Retinal pigment epithelial cell (primary cell): ENCODE data around the gene TTC28.
"Not testable (repeated sequence)": the region's sequence is repeated elsewhere in the genome, so short reads cannot be mapped to it uniquely, and the experiment has no call there.

ENCODE experiments used
- DNase-seq: peaks from one replicate; pipeline ENCODE4 v3.0.0-alpha.2; 2010; ENCODE audit warnings: low read depth
- H3K4me3 ChIP-seq: 2 replicates; pipeline ENCODE4 v1.5.1; 2011; ENCODE audit warnings: mild to moderate bottlenecking, low read length, control low read depth, moderate library complexity
- TF ChIP-seq, protein P1 (sequence below): conservative IDR thresholded peaks from 2 replicates; pipeline ENCODE4 v1.5.1; 2011; ENCODE audit warnings: low read depth, low read length, control low read depth, inconsistent platforms

TTC28 gene

DNA sequence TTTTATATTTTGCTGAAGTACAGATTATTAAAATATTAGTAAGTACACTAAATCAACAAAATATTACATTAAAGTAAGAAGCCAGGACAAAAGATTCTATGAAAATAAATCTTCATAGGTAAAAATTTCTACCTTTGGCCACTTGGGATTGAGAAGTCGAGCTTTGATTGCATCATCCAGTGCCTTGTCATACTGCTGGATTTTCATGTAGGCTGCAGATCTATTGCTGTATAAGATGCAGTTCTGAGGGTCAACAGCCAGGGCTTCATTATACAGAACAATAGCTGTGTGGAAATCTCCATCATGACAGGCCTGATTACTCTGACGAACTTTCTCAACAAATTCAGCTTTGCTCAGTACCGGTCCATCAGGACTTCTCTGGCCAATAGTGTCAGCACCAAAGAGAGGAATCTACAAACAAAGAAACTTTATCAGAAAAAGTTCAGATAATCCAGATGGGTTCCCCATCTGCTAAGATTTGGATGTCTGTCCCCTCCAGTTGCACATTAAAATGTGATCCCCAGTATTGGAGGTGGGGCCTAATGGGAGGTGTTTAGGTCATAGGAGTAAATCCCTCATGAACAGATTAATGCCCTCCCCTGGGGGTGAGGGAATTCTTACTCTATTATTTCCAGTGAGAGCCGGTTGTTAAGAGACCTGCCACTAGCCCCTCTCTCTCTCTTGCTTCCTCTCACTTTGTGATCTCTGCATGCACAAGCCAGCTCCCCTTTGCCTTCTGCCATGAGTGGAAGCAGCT, 50.0 kb downstream of the TTC28 start:
- DNase-seq, result no peak
- no peak overlapping the region for H3K4me3 ChIP-seq
- TF ChIP-seq, protein P1, sequence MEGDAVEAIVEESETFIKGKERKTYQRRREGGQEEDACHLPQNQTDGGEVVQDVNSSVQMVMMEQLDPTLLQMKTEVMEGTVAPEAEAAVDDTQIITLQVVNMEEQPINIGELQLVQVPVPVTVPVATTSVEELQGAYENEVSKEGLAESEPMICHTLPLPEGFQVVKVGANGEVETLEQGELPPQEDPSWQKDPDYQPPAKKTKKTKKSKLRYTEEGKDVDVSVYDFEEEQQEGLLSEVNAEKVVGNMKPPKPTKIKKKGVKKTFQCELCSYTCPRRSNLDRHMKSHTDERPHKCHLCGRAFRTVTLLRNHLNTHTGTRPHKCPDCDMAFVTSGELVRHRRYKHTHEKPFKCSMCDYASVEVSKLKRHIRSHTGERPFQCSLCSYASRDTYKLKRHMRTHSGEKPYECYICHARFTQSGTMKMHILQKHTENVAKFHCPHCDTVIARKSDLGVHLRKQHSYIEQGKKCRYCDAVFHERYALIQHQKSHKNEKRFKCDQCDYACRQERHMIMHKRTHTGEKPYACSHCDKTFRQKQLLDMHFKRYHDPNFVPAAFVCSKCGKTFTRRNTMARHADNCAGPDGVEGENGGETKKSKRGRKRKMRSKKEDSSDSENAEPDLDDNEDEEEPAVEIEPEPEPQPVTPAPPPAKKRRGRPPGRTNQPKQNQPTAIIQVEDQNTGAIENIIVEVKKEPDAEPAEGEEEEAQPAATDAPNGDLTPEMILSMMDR, result no peak

DNA sequence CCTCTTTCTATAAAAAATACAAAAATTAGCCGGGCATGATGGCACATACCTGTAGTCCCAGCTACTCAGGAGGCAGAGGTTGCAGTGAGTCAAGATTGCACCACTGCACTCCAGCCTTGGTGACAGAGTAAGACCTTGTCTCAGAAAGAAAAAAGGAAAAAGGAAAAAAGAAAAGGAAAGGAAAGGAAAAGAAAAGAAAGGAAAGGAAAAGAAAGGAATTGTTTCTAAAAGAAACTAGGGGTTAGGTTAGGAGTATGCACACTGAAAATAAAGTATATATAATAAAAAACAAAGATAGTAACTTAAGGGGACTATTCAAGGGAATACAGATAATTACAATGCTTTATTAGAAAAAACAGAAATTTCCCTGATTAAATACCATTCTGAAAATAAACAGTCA, 50.9 kb downstream of the TTC28 start:
- no peak for DNase-seq
- TF ChIP-seq, protein P1, result no peak
- H3K4me3 ChIP-seq, result no peak overlapping the region

DNA sequence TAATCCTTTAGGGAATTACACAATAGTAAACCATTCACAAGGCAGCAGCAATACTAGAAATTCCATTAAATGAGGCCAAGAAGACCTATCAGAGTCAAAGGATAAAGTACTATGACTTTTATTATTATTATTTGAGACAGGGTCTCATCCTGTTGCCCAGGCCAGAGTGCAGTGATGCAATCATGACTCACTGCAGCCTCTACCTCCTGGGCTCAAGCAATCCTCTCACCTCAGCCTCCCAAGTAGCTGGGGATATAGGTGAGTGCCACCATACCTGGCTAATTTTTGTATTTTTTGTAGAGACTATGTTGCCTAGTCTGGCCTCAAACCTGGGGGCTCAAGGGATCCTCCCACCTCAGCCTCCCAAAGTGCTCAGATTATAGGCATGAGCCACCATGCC, 51.8 kb downstream of the TTC28 start:
- TF ChIP-seq, protein P1, result no peak
- no peak overlapping the region for H3K4me3 ChIP-seq
- DNase-seq, result no peak

DNA sequence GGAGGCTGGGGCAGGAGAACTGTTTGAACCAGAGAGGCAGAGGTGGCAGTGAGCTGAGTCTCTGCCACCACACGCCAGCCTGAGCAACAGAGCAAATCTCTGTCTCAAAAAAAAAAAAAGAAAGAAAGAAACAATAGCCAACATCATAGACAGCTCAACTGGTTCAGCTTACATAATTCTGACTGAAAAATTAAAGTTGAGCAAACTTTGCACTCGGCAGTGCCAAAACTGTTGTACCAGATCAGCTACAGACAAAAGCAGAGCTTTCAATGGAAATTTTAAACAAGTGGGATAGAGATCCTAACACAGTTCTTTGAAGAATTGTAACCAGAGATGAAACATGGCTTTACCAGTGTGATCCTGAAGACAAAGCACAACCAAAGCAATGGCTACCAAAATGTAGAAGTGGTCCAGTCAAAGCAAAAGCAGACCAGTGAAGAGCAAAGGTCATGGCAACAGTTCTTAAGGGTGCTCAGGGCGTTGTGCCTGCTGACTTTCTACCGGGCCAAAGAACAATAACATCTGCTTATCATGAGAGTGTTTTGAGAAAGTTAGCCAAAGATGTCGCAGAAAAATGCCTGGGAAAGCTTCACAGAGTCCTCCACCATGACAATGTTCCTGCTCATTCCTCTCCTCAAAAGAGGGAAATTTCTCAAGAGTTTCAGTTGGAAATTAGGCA, 59.3 kb downstream of the TTC28 start:
- no peak overlapping the region for H3K4me3 ChIP-seq
- DNase-seq, result no peak
- TF ChIP-seq, protein P1, result no peak

DNA sequence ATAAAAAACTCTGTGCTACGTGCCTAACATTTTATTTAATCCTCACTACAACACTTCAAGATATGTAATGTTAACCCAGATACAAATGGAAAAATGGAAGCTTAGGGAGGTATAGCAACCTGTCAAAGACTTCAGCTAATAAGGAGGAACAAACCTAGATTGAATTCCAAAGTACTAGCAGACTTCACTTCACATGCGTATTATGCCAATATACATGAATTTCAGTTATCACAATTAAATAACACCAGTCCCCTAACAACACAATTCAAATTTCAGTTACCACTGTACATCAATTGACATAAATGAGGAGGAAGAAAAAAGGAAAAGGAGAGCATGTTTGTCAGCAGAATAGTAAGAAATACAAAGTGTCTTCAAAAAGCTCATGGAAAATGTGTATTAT, 60.4 kb downstream of the TTC28 start:
- TF ChIP-seq, protein P1, result no peak
- no peak for DNase-seq
- no peak overlapping the region for H3K4me3 ChIP-seq

DNA sequence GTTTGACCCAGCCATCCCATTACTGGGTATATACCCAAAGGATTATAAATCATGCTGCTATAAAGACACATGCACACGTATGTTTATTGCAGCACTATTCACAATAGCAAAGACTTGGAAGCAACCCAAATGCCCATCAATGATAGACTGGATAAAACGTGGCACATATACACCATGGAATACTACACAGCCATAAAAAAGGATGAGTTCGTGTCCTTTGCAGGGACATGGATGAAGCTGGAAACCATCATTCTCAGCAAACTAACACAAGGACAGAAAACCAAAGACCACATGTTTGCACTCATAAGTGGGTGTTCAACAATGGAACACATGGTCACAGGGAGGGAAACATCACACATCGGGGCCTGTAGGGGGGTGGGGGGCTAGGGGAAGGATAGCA, 64.2 kb downstream of the TTC28 start:
- not testable (repeated sequence) for H3K4me3 ChIP-seq, DNase-seq

DNA sequence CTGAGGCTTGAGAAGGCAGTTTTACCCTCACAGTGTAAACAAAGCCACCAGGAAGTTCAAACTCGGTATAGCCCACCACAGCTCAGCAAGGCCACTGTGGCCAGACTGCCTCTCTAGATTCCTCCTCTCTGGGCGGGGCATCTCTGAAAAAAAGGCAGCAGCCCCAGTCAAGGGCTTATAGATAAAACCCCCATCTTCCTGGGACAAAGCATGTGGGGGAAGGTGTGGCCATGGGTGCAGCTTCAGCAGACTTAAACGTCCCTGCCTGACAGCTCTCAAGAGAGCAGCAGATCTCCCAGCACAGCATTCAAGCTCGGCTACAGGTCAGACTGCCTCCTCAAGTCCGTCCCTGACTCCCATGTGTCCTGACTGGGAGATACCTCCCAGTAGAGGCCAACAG, 69.7 kb downstream of the TTC28 start:
- no peak for DNase-seq
- TF ChIP-seq, protein P1, result no peak
- H3K4me3 ChIP-seq, result no peak overlapping the region
